Cardiac muscle cell (in vitro differentiated cells and primary cell): Measurements from ENCODE around the gene ANAPC16. TPM values are rescaled to one million over a fixed set of nuclear protein-coding genes. Genes with fewer than 3 reads are reported as not detected.

ENCODE experiments used
- DNase-seq, 2 donors: peaks; one replicate each; pipeline versions ENCODE4 v3.0.0 to v3.0.0-alpha.2; 2010 to 2017; ENCODE audit warnings: low read depth in 1 of 2, low spot score in 1 of 2
- H3K27ac ChIP-seq: fragments of 200-600 bp; sonication (generic); 2 replicates; pipeline ENCODE4 v1.5.1; 2016
- H3K27me3 ChIP-seq: fragments of 200-600 bp; sonication (generic); 2 replicates; pipeline ENCODE4 v1.6.0; 2016; ENCODE audit warnings: control low read depth
- H3K36me3 ChIP-seq: fragments of 200-600 bp; sonication (generic); 2 replicates; pipeline ENCODE4 v1.5.1; 2016; ENCODE audit warnings: control low read depth
- H3K4me1 ChIP-seq: fragments of 200-600 bp; sonication (generic); 2 replicates; pipeline ENCODE4 v1.8.1; 2017; ENCODE audit warnings: low read depth, mild to moderate bottlenecking, mixed run types
- H3K4me3 ChIP-seq: fragments of 200-600 bp; sonication (generic); 2 replicates; pipeline ENCODE4 v1.5.1; 2016; ENCODE audit warnings: mild to moderate bottlenecking
- H3K9me3 ChIP-seq: fragments of 200-600 bp; sonication (generic); 2 replicates; pipeline ENCODE4 v1.5.1; 2017; ENCODE audit warnings: low read depth, mild to moderate bottlenecking, control low read depth
- polyA plus RNA-seq: library from polyadenylated mRNA; unstranded; fragments of >200 nt; fragmentation: Nextera tagmentation; extraction: Ambion mirVana; gene quantifications from 2 replicates; pipeline ENCODE4 v1.2.1, GENCODE V29; 2016
- total RNA-seq: library from RNA; depleted of rRNA; stranded (reverse); fragments of >200 nt; gene quantifications from 2 replicates; pipeline ENCODE4 v1.2.3, GENCODE V29; 2016
- TF ChIP-seq, protein P1 (sequence below): IDR thresholded peaks from 2 replicates; pipeline ENCODE4 v1.5.1; 2012; ENCODE audit warnings: low read depth, mild to moderate bottlenecking, low read length

Gene ANAPC16
- total and polyA plus RNA-seq, 2 experiments from 2014 or later = 92.2 to 283 TPM

DNA sequence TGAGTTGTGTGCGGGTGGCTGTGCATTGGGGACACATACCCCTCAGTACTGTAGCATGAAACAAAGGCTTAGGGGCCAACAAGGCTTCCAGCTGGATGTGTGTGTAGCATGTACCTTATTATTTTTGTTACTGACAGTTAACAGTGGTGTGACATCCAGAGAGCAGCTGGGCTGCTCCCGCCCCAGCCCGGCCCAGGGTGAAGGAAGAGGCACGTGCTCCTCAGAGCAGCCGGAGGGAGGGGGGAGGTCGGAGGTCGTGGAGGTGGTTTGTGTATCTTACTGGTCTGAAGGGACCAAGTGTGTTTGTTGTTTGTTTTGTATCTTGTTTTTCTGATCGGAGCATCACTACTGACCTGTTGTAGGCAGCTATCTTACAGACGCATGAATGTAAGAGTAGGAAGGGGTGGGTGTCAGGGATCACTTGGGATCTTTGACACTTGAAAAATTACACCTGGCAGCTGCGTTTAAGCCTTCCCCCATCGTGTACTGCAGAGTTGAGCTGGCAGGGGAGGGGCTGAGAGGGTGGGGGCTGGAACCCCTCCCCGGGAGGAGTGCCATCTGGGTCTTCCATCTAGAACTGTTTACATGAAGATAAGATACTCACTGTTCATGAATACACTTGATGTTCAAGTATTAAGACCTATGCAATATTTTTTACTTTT, 59.7 kb downstream of the ANAPC16 start:
- no peaks in the 10 kb centered on the region for H3K27me3 ChIP-seq
- H3K36me3 ChIP-seq = peaks cover 11% of the 10 kb centered on the region
- H3K27ac ChIP-seq = peak overlapping the region; percentile 80
- peaks cover 31% of the 10 kb centered on the region for H3K4me1 ChIP-seq
- no peaks in the 10 kb centered on the region for H3K9me3 ChIP-seq
- peak in 1 of 2 donors; percentile 52 for DNase-seq
- H3K4me3 ChIP-seq = peak overlapping the region; percentile 93
- TF ChIP-seq, protein P1, sequence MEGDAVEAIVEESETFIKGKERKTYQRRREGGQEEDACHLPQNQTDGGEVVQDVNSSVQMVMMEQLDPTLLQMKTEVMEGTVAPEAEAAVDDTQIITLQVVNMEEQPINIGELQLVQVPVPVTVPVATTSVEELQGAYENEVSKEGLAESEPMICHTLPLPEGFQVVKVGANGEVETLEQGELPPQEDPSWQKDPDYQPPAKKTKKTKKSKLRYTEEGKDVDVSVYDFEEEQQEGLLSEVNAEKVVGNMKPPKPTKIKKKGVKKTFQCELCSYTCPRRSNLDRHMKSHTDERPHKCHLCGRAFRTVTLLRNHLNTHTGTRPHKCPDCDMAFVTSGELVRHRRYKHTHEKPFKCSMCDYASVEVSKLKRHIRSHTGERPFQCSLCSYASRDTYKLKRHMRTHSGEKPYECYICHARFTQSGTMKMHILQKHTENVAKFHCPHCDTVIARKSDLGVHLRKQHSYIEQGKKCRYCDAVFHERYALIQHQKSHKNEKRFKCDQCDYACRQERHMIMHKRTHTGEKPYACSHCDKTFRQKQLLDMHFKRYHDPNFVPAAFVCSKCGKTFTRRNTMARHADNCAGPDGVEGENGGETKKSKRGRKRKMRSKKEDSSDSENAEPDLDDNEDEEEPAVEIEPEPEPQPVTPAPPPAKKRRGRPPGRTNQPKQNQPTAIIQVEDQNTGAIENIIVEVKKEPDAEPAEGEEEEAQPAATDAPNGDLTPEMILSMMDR = no peak

DNA sequence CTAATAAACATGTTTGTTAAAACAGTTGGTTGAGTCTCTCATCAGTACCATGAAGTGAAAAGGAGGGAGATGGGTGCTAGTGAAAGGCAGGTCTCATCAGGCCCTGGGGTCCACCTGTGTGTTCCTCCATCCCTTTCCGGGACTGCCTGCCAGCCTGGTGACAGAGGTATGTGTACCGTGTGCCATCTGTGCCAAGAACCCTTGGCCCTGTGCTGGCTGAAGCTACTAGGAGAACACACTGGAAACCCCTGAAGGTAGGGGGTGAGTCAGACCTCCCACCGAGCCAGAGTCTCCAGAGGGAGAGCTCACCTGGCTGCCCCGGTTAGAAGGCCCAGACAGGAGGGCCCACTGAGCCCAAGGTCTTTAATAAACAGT, 60.2 kb downstream of the ANAPC16 start:
- Histone ChIP-seq H3K9me3 (no peaks in the 10 kb centered on the region), H3K4me1 (peaks cover 27% of the 10 kb centered on the region), H3K4me3 (peak overlapping the region; percentile 93), H3K36me3 (peaks cover 11% of the 10 kb centered on the region), H3K27ac (peak overlapping the region; percentile 80), H3K27me3 (no peaks in the 10 kb centered on the region)
- TF ChIP-seq, protein P1 = no peak
- peak in 1 of 2 donors; percentile 66 for DNase-seq

DNA sequence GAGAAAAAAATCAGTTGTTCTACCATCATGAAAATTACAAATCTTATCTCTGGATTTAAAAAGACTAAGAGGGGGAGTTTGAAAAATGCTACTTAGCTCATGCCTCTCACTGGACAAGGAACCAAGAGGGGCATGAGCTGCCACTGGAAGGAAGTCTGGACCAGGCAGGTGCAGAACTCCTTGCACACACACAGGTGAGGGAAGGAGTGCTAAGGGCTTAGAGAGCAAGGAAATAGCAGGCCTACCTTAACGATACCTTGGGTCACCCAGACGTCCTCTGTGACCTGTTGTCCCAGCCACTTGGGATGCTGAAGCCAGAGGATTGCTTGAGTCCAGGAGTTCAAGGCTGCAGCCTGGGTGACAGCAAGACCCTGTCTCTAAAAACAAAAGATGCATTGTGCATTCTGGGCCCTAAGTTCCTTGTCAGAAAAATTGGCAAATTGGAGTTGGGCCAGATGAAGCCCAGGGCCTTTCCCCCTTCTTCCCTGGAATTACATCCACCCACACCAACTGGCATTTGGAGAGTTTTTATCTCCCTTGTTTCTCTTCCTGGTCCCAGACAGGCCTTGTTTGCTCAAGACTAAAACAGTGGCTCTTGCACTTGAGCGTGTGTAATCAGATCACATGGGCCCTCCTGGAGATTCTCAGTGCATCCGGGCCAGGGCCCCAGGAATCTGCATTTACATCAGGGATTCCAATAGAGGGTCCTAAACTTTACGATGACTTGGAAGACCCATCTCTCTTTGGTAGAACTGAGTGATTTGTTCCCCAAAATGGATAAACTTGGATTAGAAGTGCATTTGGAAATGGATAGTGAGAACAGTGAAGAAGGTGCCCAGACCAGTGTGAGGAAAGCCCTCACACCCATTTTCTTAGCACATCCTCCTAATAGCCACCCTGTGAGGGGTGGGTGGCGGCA, 60.9 kb downstream of the ANAPC16 start:
- Histone ChIP-seq H3K36me3 (peaks cover 11% of the 10 kb centered on the region), H3K4me3 (peak overlapping the region; percentile 93), H3K27me3 (no peaks in the 10 kb centered on the region), H3K27ac (peak overlapping the region; percentile 80), H3K4me1 (peaks cover 23% of the 10 kb centered on the region), H3K9me3 (no peaks in the 10 kb centered on the region)
- DNase-seq = peak in 1 of 2 donors; percentile 96
- TF ChIP-seq, protein P1 = no peak

DNA sequence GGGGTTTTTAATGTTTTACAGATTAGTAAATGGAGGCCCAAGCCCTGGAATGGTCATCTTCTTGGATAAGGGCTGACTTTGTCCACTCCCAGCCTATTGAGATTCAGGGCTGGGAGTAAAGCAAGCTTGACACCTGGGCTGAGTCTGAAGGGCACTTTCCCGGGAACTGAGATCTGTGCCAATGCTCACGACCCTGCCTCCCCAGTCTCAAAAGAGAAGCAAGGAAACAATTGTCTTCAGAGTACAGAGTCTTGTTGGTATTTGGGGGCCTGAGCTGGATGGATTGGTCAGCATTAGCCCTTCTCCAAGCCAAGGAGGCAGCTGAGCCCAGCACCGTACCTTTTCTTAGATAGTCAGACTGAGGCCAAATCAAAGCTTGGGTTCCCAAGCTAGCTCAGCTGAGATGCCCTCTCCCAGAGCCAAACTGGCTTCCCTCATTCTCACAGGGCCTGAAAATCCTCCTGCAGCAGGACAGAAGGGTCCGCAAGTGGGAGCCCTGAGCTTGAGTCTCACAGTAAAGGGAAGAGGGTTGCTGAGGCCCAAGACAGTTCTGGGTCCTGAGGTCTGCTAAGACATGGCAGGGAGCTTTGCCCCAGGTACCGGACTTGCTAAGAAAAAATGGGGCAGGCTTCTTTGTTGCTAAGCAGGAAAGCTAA, 61.7 kb downstream of the ANAPC16 start:
- peak overlapping the region; percentile 80 for H3K27ac ChIP-seq
- H3K36me3 ChIP-seq = peaks cover 11% of the 10 kb centered on the region
- peaks cover 19% of the 10 kb centered on the region for H3K4me1 ChIP-seq
- no peaks in the 10 kb centered on the region for H3K27me3 ChIP-seq
- no peaks in the 10 kb centered on the region for H3K9me3 ChIP-seq
- H3K4me3 ChIP-seq = no peak overlapping the region
- peak in 1 of 2 donors; percentile 71 for DNase-seq
- TF ChIP-seq, protein P1 = no peak

DNA sequence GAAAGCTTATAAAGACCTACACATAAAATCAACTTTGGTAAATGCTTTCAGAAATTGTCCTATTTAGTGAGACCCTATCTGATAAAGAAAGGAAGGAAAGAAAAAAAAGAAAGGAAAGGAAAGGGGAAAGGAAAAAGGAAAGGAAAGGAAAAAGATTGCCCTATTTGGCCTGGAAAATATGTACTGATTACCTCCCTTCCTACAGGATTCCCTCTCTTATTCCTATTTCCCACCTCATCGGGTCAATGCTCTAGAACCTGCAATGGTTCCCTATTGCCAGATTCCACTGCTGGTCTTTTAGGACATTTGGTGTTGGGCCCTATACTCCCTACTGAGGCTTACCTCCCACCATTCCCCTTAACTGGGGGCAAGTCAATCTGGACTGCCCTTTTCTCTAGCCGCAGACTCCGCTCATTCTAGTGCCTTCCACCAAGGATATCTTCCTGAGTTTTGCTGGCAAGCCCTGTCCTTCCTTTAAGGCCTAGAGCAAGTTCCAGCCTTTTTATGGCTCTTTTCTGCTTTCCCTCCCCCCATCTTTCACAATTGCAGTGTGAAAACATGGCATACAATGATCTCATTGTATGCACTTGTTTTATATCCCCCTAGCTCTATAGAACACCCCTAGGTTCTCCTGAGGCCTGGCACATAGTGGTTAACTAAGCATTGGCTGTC, 62.3 kb downstream of the ANAPC16 start:
- peaks cover 16% of the 10 kb centered on the region for H3K4me1 ChIP-seq
- peak overlapping the region; percentile 80 for H3K27ac ChIP-seq
- H3K9me3 ChIP-seq = no peaks in the 10 kb centered on the region
- TF ChIP-seq, protein P1 = no peak
- peak in 1 of 2 donors; percentile 55 for DNase-seq
- H3K27me3 ChIP-seq = no peaks in the 10 kb centered on the region
- peaks cover 11% of the 10 kb centered on the region for H3K36me3 ChIP-seq
- H3K4me3 ChIP-seq = no peak overlapping the region
